HG03460 (cell line): Measurements from ENCODE around the gene DPYSL4.

Source experiments
- ATAC-seq: cut with Tn5 transposase; IDR thresholded peaks from one replicate; pipeline ENCODE4 v1.9.1; 2021; ENCODE audit not compliant: unreplicated experiment

The DPYSL4 gene

GRCh38 chr10:132225073-132225848, 38.5 kb downstream of the DPYSL4 start:
- ATAC-seq: no peak

GRCh38 chr10:132225849-132226205, 39.1 kb downstream of the DPYSL4 start:
- no peak for ATAC-seq

DNA sequence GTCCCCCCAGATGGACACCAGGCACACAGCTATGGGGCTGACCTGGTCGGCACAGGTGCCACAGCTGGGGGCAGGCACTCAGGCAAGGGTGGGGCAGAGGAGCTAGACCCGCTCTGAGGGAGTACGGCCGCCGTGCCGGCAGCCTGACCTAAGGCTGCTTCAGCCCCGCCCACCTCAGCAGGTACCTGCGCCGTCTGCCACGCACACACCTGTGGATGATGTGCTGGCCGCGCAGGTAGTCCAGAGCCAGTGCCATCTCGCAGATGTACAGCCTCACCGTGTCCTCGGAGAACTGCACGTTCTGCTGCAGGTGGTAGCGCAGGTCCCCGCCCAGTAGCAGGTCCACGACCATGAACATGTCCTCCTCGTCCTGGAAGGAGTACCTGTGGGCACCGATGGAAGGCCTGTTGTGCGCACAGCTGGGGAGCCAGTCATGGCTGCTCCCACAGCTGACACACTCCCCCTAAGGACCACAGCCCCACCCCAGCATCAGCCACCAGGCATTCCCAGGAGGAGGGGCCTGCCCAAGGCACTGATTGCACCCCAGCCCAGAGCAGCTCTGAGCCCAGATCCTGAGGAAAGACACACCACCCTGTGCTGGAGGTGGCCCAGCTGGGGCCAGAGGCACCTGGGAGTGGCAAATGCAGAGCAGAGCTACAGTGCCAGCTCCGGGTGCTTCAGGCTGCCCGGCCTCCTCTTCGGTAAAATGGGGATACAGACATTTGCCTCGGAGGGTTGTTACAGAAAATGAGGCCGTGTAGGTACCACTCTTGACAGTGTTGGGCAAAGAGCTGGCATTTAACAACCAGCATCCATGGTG, 40.0 kb downstream of the DPYSL4 start:
- no peak for ATAC-seq

DNA sequence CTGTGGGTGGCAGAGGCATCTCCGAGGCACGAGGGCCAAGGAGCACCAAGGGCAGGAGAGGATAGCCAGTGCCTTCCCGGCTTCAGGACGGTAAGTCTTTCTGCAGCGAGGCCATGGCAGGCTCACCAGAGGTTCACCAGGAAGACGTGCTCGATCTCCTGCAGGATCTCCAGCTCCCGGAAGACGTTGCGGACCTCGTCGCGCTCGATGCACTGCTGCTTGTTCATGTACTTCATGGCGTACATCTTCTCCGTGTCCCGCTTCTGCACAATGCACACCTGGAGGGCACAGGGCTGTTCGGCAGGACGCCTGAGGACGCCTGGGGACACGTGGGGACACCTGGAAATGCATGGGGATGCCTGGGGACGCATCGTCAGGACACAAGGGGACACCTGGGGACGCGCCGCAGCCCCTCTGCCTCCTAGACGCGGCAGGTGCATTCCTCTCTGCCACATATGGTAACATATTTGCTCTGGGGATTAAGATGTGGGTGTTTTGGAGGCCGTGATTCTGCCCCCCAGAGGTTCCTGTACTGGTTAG, 41.2 kb downstream of the DPYSL4 start:
- no peak for ATAC-seq

DNA sequence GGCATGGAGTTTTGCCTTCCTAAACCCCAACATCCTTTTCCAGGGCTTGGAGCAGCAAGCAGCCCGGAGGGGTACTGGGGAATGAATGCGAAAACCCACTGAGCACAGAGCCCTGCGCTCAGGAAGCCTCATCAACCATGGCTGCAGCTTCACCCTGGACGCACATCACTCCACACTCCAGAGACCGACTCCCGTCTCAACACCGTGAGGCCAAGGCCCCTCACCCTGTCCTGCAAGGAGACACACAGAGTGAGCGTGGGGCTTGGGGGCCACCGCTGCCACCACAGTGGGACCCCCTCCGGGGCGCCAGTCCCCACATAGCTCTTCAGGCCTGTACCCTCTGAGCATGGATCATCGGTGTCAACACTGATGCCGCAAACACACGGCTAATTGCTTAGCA, 41.9 kb downstream of the DPYSL4 start:
- no peak for ATAC-seq

DNA sequence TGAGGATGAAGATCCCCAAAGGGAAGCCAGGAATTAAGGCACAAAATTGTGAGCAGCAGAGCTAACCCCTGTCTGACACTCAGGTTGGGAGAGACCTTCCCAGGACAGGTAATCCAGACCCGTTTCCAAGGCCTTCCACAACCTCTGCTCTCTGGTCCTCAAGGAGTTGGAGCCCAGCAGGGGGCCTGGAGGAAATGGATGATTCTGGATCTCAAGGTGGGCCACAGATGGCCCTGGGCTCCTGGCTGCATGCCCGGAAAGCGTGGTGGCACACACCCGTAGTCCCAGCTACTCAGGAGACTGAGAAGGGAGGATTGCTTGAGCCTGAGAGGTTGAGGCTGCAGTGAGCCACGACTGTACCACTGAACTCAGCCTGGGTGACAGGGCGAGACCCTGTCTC, 42.3 kb downstream of the DPYSL4 start:
- ATAC-seq: no peak

DNA sequence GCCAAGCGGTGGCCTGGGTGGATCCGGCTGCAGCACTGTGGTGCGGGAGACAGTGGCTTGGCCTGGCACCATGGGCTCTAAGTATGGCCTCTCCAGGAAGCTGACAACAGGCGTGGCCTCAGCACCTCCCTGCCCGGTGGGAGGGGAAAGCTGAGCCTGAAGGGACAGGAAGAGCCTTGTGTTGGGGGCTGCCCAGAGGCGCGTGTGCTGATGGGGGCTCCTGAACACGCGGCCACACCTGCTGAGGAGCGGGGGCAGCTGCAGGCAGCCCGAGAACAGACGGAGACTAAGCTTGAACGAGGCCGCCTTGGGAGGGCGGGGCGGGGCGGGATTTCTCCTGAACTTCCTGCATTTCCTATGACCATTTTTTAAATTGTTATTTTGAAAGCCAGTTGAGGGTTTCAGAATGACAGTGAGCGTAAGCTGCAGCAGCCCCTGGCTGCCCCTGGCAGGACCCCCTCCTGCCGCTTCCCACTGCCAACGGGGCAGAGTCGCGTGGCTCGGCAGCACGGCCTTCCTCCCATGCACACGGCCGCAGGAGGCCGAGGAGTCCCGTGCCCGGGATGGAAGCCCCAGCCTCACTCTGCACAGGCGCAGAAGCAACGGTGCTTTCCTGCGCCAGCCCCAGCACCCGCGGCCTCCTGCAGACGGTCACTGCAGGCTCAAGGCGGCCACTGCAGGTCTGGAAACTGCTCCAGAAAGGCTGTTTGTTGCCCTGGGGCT, 43.2 kb downstream of the DPYSL4 start:
- no peak for ATAC-seq

DNA sequence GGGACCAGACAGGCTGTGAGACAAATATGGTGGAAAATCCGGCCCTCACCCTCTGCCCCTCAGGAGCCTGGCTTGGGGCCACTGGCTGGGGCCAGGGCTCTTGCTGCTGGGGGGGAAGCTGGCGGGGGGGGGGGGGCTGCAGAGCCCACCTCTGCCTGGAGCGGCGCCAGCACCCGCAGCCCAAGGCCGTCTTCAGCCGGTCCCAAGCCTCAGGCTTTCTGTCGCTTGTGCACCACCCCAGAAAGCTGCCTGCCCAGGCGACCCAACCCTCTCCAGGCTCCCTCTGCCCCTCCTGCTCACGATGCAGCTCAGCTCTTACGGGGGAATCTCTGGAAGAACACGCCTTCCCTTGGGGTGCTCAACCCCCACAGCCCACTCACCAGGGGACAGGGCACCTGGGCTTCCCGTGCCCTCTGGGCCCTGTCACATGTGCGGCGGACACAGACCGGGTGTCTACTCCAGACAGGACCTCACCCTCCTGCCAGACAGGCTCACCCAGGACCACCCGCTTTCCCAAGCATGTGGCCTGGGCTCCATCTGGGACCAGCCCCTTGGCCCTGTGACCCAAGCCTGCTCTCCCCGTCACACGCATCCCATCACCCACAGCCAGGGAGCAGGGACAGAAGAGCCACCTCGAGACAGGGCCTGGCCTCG, 43.9 kb downstream of the DPYSL4 start:
- no peak for ATAC-seq

DNA sequence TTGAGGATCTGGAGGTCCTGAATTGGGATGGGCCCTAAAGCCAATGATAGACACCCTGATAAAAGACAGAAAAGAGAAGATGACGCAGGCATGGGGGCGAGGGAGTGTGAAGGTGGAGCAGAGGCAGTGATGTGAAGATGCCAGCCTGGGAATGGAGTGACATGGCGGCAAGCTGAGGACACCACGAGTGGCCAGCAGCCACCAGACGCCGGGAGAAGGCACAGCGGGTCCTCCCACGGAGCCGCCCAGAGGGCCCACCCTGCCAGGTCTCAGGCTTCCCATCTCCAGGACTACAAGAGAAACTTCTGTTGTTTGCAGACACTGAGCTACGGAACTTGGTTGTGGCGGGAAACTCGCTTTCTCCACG, 44.9 kb downstream of the DPYSL4 start:
- ATAC-seq: no peak

GRCh38 chr10:132232023-132232951, 45.5 kb downstream of the DPYSL4 start:
- ATAC-seq: no peak

DNA sequence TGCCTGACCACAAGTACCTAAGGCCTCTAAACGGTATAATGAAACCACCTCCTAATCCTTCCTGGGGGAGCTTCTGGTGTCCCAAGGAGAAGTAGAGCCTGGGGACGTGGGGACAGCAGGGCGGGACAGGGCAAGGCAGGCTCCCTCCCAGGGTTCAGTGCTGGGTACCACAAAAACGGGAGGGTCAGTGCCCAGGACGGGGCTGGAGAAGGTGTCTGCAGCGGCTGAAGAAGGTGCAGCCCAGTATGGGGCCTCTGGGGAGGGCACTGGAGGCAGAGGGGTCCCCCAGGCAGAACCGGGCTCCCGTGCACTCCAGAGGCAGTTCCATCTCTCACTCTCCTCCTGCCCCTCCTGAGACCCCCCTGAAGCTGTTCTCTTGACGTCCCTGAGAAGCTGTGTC, 46.2 kb downstream of the DPYSL4 start:
- no peak for ATAC-seq

DNA sequence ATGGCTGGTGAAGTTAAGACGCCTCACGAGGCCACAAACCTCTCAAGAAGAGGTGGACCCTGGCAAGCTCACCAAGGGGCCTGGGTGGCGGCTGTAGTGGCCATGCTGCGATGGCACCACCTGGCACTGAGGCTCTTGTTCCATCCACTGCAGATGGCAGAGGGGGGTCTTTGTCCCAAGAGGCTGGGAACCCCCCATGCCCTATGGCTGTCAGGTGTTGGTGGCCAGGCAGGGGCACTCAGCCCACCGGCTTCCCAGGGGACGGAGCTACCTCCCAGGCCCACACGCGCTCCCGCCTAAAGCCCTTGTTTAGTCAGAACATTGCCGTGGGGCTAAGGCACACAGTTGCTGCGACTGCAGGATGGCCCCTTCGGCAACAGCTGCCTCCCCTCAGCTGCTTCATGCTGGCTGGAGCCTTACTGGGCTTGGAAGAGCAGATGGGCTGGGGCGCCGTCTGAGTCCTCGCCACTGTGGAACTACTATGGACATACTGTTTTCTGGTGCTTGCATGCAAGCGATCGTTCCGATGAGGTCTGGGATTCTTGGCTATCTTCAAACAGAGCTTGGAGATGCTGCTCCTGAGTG, 46.8 kb downstream of the DPYSL4 start:
- ATAC-seq: no peak

DNA sequence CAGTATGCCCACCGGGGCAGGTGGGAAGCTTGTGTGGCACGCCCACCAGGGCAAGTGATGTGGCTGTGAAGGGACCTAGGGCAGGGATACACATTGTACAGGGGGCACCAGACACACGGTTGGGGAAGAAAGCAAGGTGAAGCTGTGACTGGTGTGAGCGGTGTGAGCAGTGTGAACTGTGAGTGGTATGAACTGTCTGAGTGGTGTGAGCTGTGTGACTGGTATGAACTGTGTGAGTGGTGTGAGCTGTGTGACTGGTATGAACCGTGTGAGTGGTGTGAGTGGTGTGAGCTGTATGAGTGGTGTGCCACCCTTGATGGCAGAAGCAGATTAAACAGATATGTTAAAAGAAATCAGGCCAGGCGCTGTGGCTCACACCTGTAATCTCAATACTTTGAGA, 48.1 kb downstream of the DPYSL4 start:
- ATAC-seq: no peak

- ATAC-seq: no peak
Observed at GRCh38 chr10:132236161-132236560, 49.4 kb downstream of the DPYSL4 start.

DNA sequence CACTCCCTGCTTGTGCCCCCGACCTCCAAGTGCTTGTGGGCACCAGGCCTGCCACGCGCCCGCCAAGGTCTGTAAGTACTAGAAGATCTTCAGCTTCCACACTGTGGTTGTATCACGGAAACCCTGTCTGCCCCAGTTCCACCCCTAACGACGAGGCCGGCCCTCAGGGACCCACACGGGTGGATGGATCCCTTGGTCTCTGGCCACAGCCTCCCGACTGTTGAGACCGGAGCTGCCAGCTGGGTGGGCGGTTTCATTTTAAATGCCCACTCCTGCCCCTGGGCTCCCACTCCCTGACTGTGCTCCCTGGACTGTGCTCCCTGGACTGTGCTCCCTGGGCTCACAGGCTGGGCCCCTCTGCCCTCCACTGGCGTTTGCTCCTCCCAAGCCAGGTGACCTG, 50.1 kb downstream of the DPYSL4 start:
- ATAC-seq: no peak

- no peak for ATAC-seq
Observed at GRCh38 chr10:132237396-132237795, 50.6 kb downstream of the DPYSL4 start.

DNA sequence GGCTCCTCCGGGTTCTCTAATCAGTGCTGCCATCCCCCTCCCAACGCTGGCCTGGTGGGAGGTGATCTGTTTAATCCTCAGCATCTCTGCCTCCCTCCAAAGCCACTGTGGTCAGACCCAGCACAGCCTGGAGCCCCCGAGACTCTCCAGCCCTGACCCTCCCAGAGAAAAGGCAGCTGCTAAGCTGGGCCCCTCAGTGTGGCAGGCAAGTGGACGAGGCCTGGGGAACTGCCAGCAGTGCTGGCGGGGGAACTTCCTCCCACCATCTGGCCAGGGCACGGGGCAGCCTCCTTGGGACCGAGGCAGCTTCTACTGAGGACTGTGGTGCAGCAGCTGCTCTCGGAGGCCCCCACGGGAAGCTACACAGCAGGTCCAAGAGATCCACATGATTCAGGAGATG, 51.1 kb downstream of the DPYSL4 start:
- no peak for ATAC-seq

GRCh38 chr10:132238371-132239125, 51.8 kb downstream of the DPYSL4 start:
- ATAC-seq: no peak
